ENCODE measurements around the gene CRYGB.
"Not testable (repeated sequence)": the region's sequence is repeated elsewhere in the genome, so short reads cannot be mapped to it uniquely, and the experiment has no call there.

Gene CRYGB

DNA sequence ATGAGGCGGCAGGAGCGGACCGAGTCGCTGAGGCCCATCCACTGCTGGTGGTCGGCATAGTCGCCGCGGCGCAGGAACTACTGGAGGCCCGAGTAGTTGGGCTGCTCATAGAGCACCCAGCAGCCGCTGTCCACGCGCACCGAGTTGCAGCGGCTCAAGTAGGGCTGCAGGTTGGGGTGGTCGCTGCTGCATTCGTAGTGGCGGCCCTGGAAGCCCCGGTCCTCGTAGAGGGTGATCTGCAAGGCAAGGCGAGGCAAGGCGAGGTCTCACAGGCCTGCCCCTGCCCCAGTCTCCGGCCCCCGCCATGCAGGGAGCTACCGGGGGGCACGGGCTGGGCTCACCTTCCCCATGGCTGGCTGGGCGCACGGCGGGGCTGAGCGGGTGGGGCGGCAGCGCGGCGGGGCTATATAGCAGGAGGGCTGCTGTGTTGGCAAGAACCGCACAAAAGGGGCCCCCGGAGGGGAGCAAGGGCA lies 33.6 kb downstream of the CRYGB start:
- not testable (repeated sequence) for DNase-seq

- DNase-seq: no peak
Observed at GRCh38 chr2:208103616-208104015, 42.3 kb downstream of the CRYGB start.

DNA sequence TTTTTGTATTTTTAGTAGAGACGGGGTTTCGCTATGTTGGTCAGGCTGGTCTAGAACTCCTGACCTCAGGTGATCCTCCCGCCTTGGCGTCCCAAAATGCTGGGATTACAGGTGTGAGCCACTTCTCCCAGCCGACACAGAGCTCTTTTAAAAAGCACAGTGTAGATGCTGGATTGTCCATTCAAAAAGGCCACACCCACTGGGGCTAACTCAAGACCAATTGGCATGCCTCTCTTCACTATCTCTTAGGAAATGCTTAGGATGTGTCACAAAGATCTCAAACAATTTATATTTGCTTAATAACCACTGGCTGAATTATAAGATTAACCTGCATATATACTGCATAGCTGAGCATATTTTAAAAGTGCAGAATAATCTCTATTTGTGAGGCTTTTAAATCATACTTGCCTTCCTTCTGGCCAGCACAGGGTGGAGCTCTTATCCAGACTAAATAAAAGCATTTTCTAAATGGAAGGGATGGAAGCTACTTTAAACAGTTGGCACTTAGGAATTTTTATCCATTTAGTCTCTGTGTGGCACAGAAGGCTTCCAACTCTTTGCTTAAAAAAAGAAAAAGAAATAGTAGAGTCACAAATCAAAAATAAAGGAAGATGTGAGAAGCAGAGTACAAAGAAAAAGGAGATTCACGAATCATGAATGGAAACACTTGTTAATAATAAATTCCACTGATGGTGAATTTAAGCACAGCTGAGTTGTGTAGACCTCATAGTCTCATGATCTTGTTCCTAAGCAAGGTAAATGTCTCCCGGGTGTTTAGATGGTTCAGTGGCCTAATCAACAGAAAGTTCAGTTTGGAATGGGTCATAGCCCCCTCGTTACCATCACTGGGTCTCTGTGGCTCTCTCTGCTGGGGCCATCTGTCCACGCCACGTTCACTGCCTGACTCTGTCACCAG lies 44.0 kb downstream of the CRYGB start:
- no peak for DNase-seq

GRCh38 chr2:208099682-208100470 lies 46.1 kb downstream of the CRYGB start:
- DNase-seq: no peak

DNA sequence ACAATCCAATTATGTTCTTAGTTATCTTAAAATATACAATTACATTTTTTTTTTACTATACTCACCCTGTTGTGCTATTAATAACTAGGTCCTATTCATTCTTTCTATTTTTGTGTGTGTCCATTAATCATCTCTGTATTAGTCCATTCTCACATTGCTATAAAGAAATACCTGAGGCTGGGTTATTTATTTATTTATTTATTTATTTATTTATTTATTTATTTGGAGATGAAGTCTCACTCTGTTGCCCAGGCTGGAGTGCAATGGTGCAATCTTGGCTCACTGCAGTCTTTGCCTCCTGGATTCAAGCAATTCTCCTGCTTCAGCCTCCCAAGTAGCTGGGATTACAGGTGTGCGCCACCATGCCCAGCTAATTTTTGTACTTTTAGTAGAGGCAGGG lies 47.3 kb downstream of the CRYGB start:
- not testable (repeated sequence) for DNase-seq

- DNase-seq: no peak
Observed at GRCh38 chr2:208098267-208098666, 47.7 kb downstream of the CRYGB start.

- DNase-seq: no peak
Observed at GRCh38 chr2:208097801-208098200, 48.2 kb downstream of the CRYGB start.

- no peak for DNase-seq
Observed at GRCh38 chr2:208097313-208097712, 48.6 kb downstream of the CRYGB start.

DNA sequence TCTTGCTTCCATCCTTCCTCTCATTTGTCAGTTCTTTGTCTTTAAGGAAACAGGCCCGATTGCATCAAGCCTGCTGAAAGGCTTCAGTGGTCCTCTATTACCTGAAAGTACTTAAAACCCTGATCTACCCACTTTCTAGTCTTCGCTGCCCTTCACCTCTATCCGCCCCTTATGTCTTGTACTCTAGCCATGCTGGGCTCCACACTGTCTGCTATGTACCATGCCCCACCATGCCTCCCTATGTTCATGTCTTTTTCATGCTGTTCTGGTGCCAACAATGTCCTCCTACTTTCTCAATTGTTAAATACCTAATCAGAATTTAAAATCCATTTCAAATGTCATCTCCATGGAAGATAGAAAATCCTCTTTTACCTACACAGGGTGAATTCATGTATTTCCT lies 49.9 kb downstream of the CRYGB start:
- no peak for DNase-seq

- no peak for DNase-seq
Observed at GRCh38 chr2:208093128-208093527, 52.8 kb downstream of the CRYGB start.
